Measurements from ENCODE around the gene ZBP1. TPM values are rescaled to one million over a fixed set of nuclear protein-coding genes. Genes with fewer than 3 reads are reported as not detected.
A peak's percentile ranks its signal among the peaks of the same experiment; 100 is the strongest.

ZBP1 gene
- total and polyA plus RNA-seq, 10 of the 15 experiments (the other 5 are each of a cell fraction or from before 2014, with no cell fraction given): 0.93 to 10.6 (median 4.8) TPM

- FAIRE-seq: peak; percentile 93
- RAD21 ChIA-PET (ENCODE audit: unreplicated experiment): interaction anchor here (0.6 to 2.4 kb wide), 10 partner anchors 16 to 526 kb away, joined by 3 to 21 read pairs (median 6); partner anchors contain the start of gene ZBP1
- no peaks in the 10 kb centered on the region for H3K4me1 ChIP-seq (ENCODE audit: control insufficient read depth, insufficient read depth, low read length)
- H3K9me3 ChIP-seq (replicated peaks; ENCODE audit: control insufficient read depth, insufficient read depth, low read length): no peaks in the 10 kb centered on the region
- peak; percentile 97 for ATAC-seq
- POLR2A ChIA-PET: no interaction called here
- H3K4me2 ChIP-seq (ENCODE audit: control insufficient read depth, insufficient read depth): no peak overlapping the region
- no peak overlapping the region for H3K27ac ChIP-seq (ENCODE audit: control insufficient read depth, insufficient read depth)
- SMC1A ChIA-PET (ENCODE audit: uncharacterized antibody, unreplicated experiment): interaction anchor here (0.6 to 1.5 kb wide), 11 partner anchors 27 to 555 kb away, joined by 3 to 11 read pairs (median 3); no protein-coding TSS in a partner anchor
- H4K20me1 ChIP-seq (ENCODE audit: control insufficient read depth, insufficient read depth): no peaks in the 10 kb centered on the region
- no peak for DNase-seq (ENCODE audit: low read depth, low spot score)
- in situ Hi-C loops (cut with MboI) (no loop called here), intact Hi-C loops (cut with micrococcal nuclease; ENCODE audit: unreplicated experiment) (loop anchor here (1.0 to 2.0 kb wide), 4 partner anchors 26 to 525 kb away; no protein-coding TSS in a partner anchor)
- no peak overlapping the region for H3K4me3 ChIP-seq
- no peaks in the 10 kb centered on the region for H3K36me3 ChIP-seq (ENCODE audit: control insufficient read depth in 2 of 2, insufficient read depth in 2 of 2, low read length in 1 of 2)
- H2AFZ ChIP-seq (ENCODE audit: control insufficient read depth, low read depth, low read length): no peak overlapping the region
- no peaks in the 10 kb centered on the region for H3K79me2 ChIP-seq (ENCODE audit: control insufficient read depth, insufficient read depth, low read length)
- CTCF ChIA-PET: interaction anchor here (0.6 to 4.7 kb wide), 22 partner anchors 9 to 531 kb away, joined by 3 to 48 read pairs (median 4); no protein-coding TSS in a partner anchor
- H3K9ac ChIP-seq (ENCODE audit: control insufficient read depth, insufficient read depth, low read length): no peak overlapping the region
- 23% methylated on average over 12 of the region's 12 CpGs for WGBS (ENCODE audit: insufficient coverage, insufficient replicate concordance, low lambda C conversion rate, missing lambda C conversion rate)
- no TSS peak for BruUV-seq (replicated peaks)
- no peaks in the 10 kb centered on the region for H3K27me3 ChIP-seq (replicated peaks in 1 of 2; ENCODE audit: control insufficient read depth in 2 of 2, insufficient read depth in 2 of 2, low read length in 1 of 2)
- TF ChIP-seq PML (IDR thresholded peaks at IDR 0.05; ENCODE audit: low read length) (no peak), NFIC (IDR thresholded peaks at IDR 0.05; ENCODE audit: low read depth, low read length) (no peak), RAD21 (IDR thresholded peaks at IDR 0.05; ENCODE audit: insufficient read depth, low read depth, low read length) (peak; percentile 93), ZBTB4 (CRISPR knock-in tag; IDR thresholded peaks at IDR 0.05) (no peak), NFXL1 (IDR thresholded peaks at IDR 0.05; ENCODE audit: borderline replicate concordance) (no peak), ATF7 (IDR thresholded peaks at IDR 0.05; ENCODE audit: low read depth) (no peak), ZNF592 (IDR thresholded peaks at IDR 0.05) (no peak), RFX5 (IDR thresholded peaks at IDR 0.05; ENCODE audit: low read depth, low read length) (no peak), POLR2AphosphoS5 (IDR thresholded peaks at IDR 0.05; ENCODE audit: low read length) (no peak), SMARCA5 (IDR thresholded peaks at IDR 0.05) (no peak), E4F1 (IDR thresholded peaks at IDR 0.05; ENCODE audit: borderline replicate concordance, partially characterized antibody) (no peak), KLF5 (IDR thresholded peaks at IDR 0.05; ENCODE audit: partially characterized antibody) (no peak)
Measured at GRCh38 chr20:57654363-57654997, 34.3 kb upstream of the ZBP1 start.
